OCI-M1 (cell line): Measurements from ENCODE around the gene ZNF547.
"Not testable (repeated sequence)": the region's sequence is repeated elsewhere in the genome, so short reads cannot be mapped to it uniquely, and the experiment has no call there.

Experiments
- DNase-seq: peaks from one replicate; lab custom pipeline; 2025; lab: John Stamatoyannopoulos, UW

ZNF547 gene

DNA sequence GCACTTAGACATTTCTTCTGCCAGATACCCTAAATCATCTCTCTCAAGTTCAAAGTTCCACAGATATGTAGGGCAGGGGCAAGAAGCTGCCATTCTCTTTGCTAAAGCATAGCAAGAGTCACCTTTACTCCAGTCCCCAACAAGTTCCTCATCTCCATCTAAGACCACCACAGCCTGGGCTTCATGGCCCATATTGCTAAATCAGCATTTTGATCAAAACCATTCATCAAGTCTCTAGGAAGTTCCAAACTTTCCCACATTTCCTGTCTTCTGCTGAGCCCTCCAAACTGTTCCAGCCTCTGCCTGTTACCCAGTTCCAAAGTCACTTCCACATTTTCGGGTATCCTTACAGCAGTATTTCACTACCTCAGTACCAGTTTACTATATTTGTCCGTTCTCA is 11.3 kb downstream of the ZNF547 start:
- DNase-seq, result not testable (repeated sequence)

DNA sequence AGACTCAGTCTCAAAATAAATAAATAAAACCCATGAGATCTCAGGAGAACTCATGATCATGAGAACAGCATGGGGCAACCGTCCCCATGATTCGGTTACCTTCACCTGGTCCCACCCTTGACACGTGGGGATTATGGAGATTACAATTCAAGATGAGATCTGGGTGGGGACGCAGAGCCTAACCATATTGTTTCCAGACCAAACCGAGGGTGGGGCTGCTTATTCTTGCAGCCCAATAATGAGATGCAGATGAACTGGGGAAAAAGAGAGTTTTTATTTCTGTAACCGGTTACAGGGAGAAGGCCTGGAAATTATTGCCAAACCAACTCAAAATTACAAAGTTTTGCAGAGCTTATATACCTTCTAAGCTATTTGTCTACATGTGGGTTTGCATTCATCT is 12.8 kb downstream of the ZNF547 start:
- no peak for DNase-seq

DNA sequence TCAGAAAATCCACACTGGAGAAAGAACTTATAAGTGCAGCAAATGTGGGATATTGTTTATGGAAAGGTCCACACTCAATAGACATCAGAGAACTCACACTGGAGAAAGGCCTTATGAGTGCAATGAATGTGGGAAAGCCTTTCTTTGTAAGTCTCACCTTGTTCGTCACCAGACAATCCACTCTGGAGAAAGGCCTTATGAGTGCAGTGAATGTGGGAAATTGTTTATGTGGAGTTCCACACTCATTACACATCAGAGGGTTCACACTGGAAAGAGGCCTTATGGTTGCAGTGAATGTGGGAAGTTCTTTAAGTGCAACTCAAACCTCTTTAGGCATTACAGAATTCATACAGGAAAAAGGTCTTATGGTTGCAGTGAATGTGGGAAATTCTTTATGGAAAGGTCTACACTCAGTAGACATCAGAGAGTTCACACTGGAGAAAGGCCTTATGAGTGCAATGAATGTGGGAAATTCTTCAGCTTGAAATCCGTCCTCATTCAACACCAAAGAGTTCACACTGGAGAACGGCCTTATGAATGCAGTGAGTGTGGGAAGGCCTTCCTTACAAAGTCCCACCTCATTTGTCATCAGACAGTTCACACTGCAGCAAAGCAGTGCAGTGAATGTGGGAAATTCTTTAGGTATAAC is 14.3 kb downstream of the ZNF547 start:
- DNase-seq, result no peak

DNA sequence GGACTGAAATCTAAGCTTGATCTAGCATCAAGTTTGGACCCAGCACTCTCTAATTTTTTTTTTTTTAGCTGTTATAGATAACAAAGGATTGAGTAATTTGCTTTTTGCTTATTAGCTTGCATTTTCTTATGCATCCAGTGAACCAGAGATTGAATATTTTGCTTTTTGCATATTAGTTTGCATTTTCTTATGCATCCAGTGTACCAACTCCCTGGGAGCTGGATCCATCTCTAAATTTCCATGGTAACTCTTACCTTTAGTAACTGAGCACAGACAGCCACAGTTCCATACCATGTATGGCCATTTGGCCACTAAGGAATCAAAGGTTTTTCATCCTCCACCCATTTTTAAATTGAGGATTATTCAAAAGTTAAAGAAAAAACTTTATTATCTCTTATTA is 17.6 kb downstream of the ZNF547 start:
- no peak for DNase-seq

DNA sequence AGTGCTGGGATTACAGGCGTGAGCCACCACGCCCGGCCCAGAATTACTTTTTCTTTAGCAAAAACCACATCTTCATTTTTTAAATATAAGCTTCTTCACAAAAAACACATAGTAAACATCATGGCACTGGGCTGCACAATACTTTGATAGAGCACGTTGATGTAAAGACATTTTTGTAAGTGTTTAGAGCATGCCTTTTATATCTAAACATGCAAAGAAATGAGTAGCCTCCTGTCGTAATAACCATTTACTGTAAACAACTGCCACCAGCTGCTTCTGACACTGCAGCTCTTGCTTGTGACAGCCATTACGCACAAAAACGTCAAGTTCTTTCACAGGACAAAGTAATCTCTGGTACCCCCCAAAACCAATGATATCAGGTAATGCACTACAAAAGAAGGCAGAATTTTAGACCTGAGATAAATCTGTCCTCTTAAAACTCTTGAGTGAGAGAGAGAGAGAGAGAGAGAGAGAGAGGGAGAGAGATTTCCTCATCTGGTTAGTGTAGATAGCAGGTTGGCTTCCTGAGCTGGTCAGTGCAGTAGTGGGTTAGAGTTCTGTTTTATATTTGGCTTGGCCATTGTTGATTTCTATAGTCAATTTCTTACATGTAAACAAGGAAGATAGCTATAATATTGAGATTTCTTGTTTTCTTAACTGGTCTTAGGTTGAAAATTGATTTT is 19.6 kb downstream of the ZNF547 start:
- DNase-seq, result peak; percentile 48

DNA sequence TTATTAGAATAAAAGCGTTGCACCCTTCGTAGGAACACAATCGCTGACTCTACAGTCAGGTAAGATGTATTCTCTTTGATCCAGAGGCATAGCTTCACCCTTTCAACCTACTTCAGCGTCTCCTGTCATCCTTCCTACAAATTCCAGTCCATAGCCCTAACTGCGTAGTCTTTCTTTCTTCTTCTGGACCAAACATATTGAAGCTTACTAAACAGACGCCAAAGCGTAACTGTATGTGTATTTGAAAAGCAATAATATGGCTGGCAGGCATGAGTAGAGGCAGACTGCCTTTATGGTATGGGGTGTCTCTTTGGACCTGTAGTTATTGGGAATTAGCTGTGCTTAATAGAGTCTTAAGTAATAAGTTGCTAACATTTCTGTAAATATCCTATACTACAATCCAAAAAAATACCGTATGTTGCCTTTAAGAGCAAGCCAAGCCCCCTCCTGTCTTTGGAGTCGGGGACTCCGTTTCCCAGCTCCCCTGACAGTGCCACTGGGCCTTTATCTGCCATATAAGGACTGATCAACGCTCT is 25.9 kb downstream of the ZNF547 start:
- DNase-seq, result no peak

DNA sequence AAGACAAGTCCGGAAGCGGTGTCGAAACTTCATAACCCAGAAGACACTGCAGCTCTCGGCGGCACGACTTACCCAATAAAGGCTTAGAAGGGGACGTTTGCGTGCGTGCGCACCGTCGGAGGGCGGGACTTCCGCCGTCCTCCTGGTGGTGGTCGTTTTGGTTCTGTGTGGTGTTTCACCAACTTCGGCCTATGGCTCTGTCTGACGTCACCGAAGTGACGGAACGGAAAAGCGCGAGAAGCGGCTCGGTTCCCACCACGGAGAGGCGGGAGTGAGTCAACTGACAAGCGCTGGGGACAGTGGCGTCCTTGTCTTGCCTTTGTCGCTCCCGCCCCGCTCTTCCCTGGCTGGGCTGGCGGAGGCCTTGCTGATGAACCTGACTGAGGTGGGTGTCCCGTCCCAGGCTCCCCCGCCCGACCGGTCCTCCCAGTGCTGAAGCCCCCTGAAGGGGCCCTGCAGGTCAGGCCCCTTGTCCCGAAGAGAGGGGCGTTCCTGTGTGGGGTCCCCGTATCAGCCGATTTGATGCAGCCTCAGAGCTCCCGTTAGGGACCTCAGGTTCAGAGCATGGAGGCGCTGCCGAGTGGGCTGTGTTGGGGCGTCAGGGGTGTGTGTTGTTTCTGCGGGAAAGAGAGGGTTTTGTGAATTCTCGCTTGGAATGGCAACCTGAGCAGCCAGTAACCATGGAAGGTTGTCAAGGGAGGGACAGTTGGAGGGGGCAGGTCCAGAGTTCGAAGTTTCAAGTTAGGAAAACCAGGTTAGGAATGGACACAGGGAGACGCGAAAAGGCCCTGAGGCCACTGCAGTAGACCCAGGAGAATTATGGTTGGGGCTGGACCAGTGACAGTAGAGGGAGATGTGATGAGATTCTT is 26.6 kb downstream of the ZNF547 start, which contains the start of gene ZNF548:
Gene ZNF548 (plus strand): TSS at position 125 of the 869 bp plus-strand sequence. CDS start 246 bp downstream, at position 371.
- DNase-seq, result peak; percentile 100

DNA sequence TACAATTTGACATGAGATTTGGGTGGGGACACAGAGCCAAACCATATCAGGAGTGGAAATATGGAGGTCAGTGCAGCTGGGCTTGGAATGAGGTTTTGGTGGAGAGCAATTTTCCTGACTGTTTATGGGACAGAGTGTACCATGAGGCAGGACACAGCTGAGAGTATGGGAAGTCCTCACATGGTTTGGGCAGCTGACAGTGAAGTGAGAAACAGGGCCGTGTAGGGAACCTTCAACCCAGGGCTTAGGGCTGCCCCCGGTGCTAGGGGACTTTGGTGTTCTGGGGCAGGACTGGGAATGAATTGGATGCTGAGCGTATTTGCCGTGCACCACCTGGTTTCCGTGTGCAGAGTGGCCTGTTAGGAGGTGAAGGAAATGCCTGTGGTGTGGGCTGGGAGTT is 32.4 kb downstream of the ZNF547 start:
- no peak for DNase-seq

DNA sequence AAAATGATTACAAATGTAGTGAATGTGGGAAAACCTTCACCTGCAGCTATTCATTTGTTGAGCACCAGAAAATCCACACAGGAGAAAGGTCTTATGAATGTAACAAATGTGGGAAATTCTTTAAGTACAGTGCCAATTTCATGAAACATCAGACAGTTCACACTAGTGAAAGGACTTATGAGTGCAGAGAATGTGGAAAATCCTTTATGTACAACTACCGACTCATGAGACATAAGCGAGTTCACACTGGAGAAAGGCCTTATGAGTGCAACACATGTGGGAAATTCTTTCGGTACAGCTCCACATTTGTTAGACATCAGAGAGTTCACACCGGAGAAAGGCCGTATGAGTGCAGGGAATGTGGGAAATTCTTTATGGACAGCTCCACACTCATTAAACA is 35.5 kb downstream of the ZNF547 start:
- no peak for DNase-seq

DNA sequence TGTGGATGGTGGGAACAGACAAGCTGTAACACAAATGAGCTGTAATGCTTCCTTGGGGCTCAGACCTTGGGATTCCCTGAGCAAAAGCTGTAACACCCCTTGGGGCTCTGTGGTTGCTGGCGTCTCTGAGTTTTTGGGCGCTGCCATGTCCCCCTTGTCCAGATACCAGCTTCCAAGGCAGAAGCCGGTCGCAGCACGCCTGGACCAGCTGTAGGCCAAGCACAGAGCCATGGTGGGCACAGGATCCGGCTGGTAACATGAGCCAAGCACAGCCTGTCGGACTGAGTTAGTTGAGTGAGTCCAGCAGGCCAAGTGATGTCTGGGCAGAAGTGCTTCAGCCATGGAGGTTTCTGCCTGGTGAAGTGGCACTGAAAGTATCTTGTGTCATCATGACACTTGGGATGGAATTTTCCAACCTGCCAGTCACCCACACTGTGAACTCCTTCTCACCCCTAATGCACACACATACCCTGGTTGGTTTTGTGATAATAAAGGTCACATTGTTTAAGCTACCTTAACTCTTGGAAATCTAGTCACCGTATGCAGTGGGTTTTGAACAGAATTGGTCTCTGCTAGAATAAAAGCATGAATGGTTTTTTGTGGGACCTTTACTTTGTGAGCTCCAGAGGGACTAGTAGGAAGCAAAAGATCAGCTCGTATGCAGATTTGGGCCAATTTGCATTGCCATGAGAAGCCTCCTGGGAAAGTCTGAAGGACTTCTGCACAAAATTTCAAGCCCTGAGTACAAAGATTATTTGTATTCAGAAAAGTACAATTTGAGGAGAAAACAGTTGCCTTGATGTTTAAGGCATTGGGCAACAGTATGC is 40.6 kb downstream of the ZNF547 start:
- DNase-seq, result no peak

DNA sequence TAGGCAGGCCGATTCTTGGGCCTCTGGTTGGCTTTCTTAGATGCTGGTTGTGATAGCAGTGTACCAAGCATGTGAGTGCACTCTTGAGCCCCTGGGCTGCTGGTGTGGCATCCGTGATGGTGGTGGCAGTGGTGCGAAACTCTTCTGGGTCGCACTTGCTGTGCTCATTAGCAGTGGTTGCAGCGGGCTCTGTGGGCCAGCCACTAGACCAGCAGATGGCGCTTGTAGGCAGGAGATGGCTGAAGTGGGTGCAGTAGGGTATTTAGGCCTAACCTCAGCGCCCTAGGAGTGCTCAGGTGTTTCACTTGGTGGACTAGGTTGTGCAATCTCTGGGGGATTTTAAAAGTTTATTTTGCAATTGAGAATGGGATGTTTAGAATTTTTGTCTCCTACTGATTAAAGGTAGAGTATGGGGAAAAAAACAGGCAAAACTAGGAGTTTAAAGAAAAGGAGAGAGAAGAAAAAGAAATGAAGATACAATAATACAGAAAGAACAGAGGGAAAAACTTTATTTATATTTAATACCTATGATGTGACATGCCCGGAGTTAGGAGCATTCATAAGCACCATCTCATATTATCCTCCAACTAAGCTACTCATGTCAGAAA is 43.3 kb downstream of the ZNF547 start:
- peak; percentile 83 for DNase-seq

DNA sequence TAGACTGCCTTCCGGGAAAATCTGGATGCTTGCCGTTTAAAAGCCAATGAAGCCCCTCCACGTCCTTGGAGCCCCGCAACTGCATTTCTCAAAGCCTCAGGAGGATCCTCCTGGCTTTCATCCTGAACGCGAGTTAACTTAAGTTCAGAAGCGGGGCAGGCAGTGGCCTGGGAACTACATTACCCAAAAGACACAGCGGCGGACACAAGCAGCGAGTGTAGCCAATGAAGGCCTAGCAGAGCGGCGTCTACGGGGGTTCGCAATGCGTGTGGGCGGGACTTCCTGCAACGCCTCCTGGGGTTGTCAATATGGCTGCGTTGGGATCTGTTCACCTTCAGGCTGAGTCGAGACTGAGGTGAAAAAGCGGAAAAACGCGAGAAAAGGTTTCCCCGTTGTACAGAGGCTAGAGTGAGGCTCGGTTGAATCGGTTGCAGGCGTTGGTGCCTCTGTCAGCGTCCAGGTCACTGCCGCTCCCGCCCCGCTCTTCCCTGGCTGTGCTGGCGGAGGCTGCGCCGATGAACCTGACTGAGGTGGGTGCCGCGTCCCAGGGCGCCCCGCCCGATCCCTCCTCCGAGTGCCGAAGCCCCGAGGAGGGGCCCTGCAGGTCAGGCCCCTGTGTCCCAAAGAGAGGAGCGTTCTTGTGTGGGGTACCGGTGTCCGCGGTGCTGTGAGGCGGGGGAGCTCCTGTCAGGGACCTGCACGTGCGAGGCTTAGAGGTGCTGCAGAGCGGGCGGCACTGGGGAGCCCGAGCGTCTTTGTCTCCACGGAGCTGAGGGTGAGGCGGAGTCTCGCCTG is 47.7 kb downstream of the ZNF547 start, which contains the start of gene ZNF17:
Gene ZNF17 (plus strand): TSS at position 285 of the 795 bp plus-strand sequence. CDS start 2,455 bp downstream, outside the sequence.
- peak; percentile 96 for DNase-seq

DNA sequence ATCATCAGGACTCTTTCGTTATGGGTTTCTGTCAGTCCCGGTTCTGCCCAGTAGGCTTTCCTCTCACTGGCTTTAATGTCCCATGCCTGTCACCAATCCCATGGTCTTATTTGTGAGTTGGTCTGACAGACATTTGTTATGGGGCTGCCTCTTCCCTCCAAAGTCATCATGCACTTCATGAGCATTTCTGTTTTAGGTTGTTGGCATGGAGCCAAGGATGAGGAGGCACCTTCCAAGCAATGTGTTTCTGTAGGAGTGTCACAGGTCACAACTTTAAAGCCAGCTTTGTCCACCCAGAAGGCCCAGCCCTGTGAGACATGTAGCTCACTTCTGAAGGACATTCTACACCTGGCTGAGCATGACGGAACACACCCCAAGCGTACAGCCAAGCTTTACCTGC is 56.1 kb downstream of the ZNF547 start:
- DNase-seq, result no peak

DNA sequence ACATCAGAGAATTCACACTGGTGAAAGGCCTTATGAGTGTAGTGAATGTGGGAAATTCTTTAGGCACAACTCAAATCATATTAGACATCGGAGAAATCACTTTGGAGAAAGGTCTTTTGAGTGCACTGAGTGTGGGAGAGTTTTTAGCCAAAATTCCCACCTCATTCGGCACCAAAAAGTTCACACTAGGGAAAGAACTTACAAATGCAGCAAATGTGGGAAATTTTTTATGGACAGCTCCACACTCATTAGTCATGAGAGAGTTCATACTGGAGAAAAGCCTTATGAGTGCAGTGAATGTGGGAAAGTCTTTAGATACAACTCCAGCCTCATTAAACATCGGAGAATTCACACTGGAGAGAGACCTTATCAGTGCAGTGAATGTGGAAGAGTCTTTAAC is 57.7 kb downstream of the ZNF547 start:
- DNase-seq, result no peak
